H54 (cell line): Measurements from ENCODE around the gene HFE.
"Not testable (repeated sequence)": the region's sequence is repeated elsewhere in the genome, so short reads cannot be mapped to it uniquely, and the experiment has no call there.

ENCODE experiments used
- DNase-seq: peaks from one replicate; pipeline ENCODE4 v3.0.0; 2011; ENCODE audit warnings: low spot score, mixed read lengths; ENCODE audit not compliant: insufficient read length
- FAIRE-seq: peaks from 3 replicates; lab custom pipeline; 2011; peaks lifted over from hg19 to GRCh38; lab: Jason Lieb, UNC
- POLR2A ChIP-seq: IDR thresholded peaks from 2 replicates; pipeline ENCODE4 v1.6.1; 2011; ENCODE audit warnings: low read depth, mild to moderate bottlenecking, low read length

Gene HFE

DNA sequence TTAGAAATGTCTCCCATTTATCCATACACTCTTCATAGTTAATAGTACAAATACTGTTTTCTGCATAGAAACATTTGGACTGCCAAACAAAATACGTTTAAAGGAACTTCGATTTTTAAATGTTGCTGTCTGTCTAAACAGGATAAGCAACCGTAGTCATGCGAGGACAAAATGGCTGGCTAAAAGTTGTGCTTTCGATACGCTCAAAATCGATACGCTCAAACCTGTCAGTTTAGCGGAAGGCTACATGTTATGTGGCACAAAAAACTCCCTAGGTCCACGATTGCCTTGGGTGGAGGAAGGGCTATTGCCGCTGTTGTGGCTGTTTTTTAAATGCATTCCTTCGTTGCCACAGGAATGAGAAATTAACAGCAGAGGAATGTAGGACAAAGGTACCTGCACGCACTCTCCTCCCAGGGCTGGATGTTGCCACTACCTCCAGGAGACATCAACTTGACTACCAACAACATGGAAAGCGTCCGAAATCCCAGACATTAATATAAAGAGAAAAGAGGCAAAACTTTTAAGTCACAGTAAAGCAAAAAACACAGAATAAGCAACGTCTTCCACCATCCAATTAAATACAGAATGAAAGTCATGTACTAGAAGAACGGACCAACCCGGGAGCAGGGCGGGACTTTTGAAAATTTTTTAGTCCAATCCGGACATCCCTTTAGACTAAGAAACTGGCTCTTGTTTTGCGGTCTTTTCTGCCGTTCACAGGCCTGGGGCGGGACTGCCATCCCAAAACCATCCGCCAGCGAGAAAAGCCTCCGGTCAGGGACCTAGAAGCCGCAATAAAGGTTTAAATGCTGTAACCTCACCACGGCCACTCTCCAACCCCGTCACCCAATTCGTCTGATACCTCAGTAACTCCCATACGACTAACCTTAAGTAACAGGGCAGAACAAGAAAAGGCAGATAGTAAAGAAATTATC, 32.2 kb upstream of the HFE start:
- DNase-seq (no peak), FAIRE-seq (peak; percentile 98)
- TF ChIP-seq POLR2A = peak; percentile 81

DNA sequence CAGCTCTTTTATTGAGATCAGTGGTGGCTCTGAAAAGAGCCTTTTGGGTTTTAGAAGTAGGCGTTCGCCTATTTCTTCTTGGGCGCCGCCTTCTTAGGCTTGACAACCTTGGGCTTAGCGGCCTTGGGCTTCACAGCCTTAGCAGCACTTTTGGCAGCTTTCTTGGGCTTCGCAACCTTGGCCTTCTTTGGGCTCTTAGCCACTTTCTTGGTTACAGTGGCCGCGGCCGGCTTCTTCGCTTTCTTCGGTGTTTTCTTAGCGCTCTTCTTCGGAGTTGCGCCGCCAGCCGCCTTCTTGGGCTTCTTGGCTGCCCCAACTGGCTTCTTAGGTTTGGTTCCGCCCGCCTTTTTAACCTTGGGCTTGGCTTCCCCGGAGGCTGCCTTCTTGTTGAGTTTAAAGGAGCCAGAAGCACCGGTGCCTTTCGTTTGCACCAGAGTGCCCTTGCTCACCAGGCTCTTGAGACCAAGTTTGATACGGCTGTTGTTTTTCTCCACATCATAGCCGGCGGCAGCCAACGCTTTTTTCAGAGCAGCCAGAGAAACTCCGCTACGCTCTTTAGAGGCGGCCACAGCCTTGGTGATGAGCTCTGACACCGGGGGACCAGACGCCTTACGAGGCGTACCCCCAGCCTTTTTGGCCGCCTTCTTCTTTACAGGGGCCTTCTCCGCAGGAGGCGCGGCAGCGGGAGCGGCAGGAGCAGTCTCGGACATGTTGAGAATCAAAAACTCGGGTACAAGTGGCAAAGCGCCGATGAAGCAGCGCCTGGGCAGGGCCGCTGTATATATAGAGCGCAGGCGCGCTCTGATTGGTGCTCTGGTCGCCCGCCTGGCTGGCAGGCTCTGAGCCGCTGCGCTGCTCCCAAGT, 31.3 kb upstream of the HFE start:
- peak; percentile 97 for TF ChIP-seq POLR2A
- FAIRE-seq (peak; percentile 73), DNase-seq (peak; percentile 75)

- TF ChIP-seq POLR2A = no peak
- DNase-seq (no peak), FAIRE-seq (no peak)
Observed at GRCh38 chr6:26056583-26057350, 30.5 kb upstream of the HFE start.

- no peak for TF ChIP-seq POLR2A
- FAIRE-seq (no peak), DNase-seq (no peak)
Observed at GRCh38 chr6:26057899-26058298, 29.3 kb upstream of the HFE start.

- FAIRE-seq, DNase-seq: not testable (repeated sequence)
Observed at GRCh38 chr6:26058477-26059033, 28.7 kb upstream of the HFE start.

GRCh38 chr6:26059941-26060340, 27.3 kb upstream of the HFE start:
- no peak for TF ChIP-seq POLR2A
- DNase-seq (no peak), FAIRE-seq (no peak)

- no peak for TF ChIP-seq POLR2A
- DNase-seq (no peak), FAIRE-seq (peak; percentile 95)
Observed at GRCh38 chr6:26064619-26065257, 22.5 kb upstream of the HFE start.

DNA sequence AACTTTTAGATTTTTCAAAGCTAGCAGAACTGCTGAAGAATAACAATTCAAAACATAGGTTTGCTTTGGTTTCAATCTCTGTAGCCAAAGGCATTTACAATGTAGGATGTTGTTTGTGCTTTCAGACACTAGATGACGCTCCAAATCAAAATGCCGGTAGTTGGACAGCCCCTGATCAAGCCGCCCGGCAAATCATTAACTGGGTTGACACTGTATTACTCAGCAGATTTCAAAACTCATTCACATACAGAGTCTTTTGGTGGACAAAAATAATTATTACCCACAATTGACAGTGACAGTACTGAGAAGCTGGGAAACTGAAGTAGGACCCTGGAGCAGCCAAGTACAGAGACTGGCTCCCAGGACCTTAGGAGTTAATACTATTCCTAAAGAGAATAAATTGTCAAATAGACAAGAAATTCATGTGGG, 21.3 kb upstream of the HFE start:
- FAIRE-seq = peak; percentile 89
- no peak for TF ChIP-seq POLR2A
- DNase-seq = no peak

GRCh38 chr6:26067367-26067766, 19.9 kb upstream of the HFE start:
- FAIRE-seq (no peak), DNase-seq (no peak)
- no peak for TF ChIP-seq POLR2A

DNA sequence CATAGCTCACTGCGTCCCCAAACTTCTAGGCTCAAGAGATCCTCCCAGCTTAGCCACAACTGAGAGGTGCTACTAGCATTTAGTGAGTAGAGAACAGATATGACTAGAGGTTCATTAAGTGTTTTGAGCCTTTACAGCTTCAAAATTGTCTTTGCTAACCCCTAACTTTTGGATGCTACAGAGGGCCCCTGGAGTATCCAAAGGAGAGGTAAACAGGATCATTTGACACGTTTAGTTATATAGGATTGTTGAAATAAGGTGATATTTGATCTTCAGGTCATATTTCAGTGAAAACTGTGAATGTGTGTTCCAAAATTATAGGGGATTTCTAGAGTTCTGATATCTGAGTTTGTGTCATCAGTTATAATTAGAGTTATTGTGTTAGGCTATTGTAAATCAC, 19.2 kb upstream of the HFE start:
- TF ChIP-seq POLR2A = no peak
- DNase-seq = no peak
- FAIRE-seq = no peak

- no peak for TF ChIP-seq POLR2A
- no peak for FAIRE-seq
- no peak for DNase-seq
Observed at GRCh38 chr6:26071135-26071534, 16.1 kb upstream of the HFE start.

DNA sequence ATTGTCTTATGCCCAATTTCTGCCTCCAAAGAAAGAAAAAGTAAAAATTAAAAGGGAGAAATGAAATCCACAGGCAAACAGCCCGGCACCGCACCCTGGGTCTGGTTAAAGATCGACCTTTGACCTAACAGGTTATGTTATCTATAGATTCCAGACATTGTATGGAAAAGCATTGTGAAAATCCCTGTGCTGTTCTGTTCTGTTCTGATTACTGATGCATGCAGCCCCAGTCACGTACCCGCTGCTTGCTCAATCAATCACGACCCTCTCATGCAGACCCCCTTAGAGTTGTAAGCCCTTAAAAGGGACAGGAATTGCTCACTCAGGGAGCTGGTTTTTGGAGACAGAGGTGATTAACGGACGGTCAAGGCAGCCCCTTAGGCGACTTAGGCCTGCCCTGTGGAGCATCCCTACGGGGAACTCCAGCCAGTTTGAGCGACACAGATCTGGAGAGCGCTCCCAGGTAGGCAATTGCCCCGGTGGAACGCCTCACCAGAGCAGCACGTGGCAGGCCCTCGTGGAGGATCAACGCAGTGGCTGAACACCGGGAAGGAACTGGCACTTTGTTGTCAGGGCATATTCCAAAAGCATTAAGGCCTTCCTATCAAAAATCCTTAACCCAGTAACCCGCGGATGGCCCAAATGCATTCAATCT, 12.0 kb upstream of the HFE start:
- TF ChIP-seq POLR2A = no peak
- FAIRE-seq (no peak), DNase-seq (no peak)

GRCh38 chr6:26078066-26078465, 9.2 kb upstream of the HFE start:
- not testable (repeated sequence) for DNase-seq, FAIRE-seq

DNA sequence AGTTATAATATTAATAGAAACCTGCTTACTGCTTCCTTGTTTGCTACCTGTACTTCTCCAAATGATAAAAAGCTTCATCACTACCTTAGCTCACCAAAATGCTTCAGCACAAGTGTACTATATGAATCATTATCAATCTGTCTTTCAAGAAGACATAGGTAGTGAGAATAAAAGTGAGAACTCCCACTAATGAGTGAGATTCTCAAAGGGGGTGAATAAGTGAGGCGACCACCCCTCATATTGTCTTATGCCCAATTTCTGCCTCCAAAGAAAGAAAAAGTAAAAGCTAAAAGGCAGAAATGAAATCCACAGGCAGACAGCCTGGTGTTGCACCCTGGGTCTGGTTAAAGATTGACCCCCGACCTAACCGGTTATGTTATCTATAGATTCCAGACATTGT, 6.1 kb upstream of the HFE start:
- not testable (repeated sequence) for FAIRE-seq, DNase-seq
